IMR-90 (cell line): ENCODE measurements around the gene GDNF. TPM values are rescaled to one million over a fixed set of nuclear protein-coding genes. Genes with fewer than 3 reads are reported as not detected.

Experiments used
- ATAC-seq: fragments of 200-7000 bp; cut with Tn5 transposase; 2 replicates; pipeline ENCODE4 v1.9.1; 2020; ENCODE audit warnings: low read depth, mild to moderate bottlenecking, moderate library complexity
- BruUV-seq: library from RNA; stranded (reverse); fragments of 400-500 nt; replicated peaks from 2 replicates; lab custom pipeline; 2021; lab: Mats Ljungman, UMichigan
- CTCF ChIA-PET: fragments of 300-600 bp; formaldehyde crosslinking; extraction: SDS; loops from one replicate; lab custom pipeline; 2021; ENCODE audit warnings: antibody characterized with exemption; lab: Yijun Ruan, JAX
- POLR2A ChIA-PET: fragments of 300-600 bp; sonication (Branson Sonifier 250); formaldehyde crosslinking; loops from one replicate; lab custom pipeline; 2022; ENCODE audit warnings: antibody characterized with exemption; ENCODE audit not compliant: unreplicated experiment; lab: Charles Lee
- DNase-seq: peaks from one replicate; pipeline ENCODE4 v3.0.0; 2013
- H2AFZ ChIP-seq: replicated peaks from 2 replicates; pipeline ENCODE3; 2013; ENCODE audit warnings: low read length, mild to moderate bottlenecking; ENCODE audit not compliant: poor library complexity
- H2AK5ac ChIP-seq: 2 replicates; pipeline ENCODE4 v1.6.1; 2013; ENCODE audit warnings: low read depth, low read length, inconsistent platforms
- H2AK9ac ChIP-seq: replicated peaks from 2 replicates; pipeline ENCODE3; 2013; ENCODE audit warnings: mild to moderate bottlenecking, low read depth, low read length, moderate library complexity; ENCODE audit not compliant: poor library complexity
- H2BK120ac ChIP-seq: 2 replicates; pipeline ENCODE4 v1.6.1; 2013; ENCODE audit warnings: low read depth, low read length, inconsistent platforms
- H2BK15ac ChIP-seq: 3 replicates; pipeline ENCODE4 v1.6.1; 2013; ENCODE audit warnings: low read depth, low read length, inconsistent platforms
- H2BK20ac ChIP-seq: 2 replicates; pipeline ENCODE4 v1.6.1; 2013; ENCODE audit warnings: low read depth, mild to moderate bottlenecking, inconsistent platforms, low read length, moderate library complexity
- H2BK5ac ChIP-seq: 2 replicates; pipeline ENCODE4 v1.6.1; 2013; ENCODE audit warnings: mild to moderate bottlenecking, low read depth, low read length, inconsistent platforms; ENCODE audit not compliant: poor library complexity, severe bottlenecking
- H3K14ac ChIP-seq: replicated peaks from 2 replicates; pipeline ENCODE4 v1.6.1; 2013; ENCODE audit warnings: low read depth, low read length, inconsistent platforms
- H3K18ac ChIP-seq: 2 replicates; pipeline ENCODE4 v1.6.1; 2013; ENCODE audit warnings: low read depth, low read length, control low read depth
- H3K23ac ChIP-seq: 2 replicates; pipeline ENCODE4 v1.6.1; 2013; ENCODE audit warnings: low read depth, low read length, inconsistent platforms
- H3K27ac ChIP-seq: 2 replicates; pipeline ENCODE4 v1.5.1; 2013; ENCODE audit warnings: mild to moderate bottlenecking, control low read depth, low read length; ENCODE audit not compliant: insufficient read depth
- H3K27me3 ChIP-seq: 2 replicates; pipeline ENCODE4 v1.6.1; 2013; ENCODE audit warnings: low read length; ENCODE audit not compliant: control insufficient read depth, insufficient read depth
- H3K36me3 ChIP-seq: 2 replicates; pipeline ENCODE4 v1.6.1; 2013; ENCODE audit warnings: low read length, mixed read lengths; ENCODE audit not compliant: control insufficient read depth, insufficient read depth
- H3K4ac ChIP-seq: 2 replicates; pipeline ENCODE4 v1.6.1; 2013; ENCODE audit warnings: low read depth, low read length, inconsistent platforms
- H3K4me1 ChIP-seq: 2 replicates; pipeline ENCODE4 v1.6.1; 2013; ENCODE audit warnings: low read length, mixed read lengths; ENCODE audit not compliant: control insufficient read depth, insufficient read depth
- H3K4me2 ChIP-seq: 2 replicates; pipeline ENCODE4 v1.6.1; 2013; ENCODE audit warnings: low read depth, mild to moderate bottlenecking, control low read depth, low read length, moderate library complexity
- H3K4me3 ChIP-seq: 2 replicates; pipeline ENCODE4 v1.5.1; 2013; ENCODE audit warnings: low read depth, mild to moderate bottlenecking, control low read depth, low read length, moderate library complexity; ENCODE audit not compliant: insufficient read depth
- H3K56ac ChIP-seq: 2 replicates; pipeline ENCODE4 v1.6.1; 2013; ENCODE audit warnings: low read length, inconsistent platforms; ENCODE audit not compliant: insufficient read depth; ENCODE audit errors: extremely low read depth
- H3K79me1 ChIP-seq, 2 experiments: 2 replicates each; pipeline ENCODE4 v1.6.1; 2013; ENCODE audit warnings: low read length in 2 of 2, inconsistent platforms in 1 of 2, low read depth in 1 of 2
- H3K9ac ChIP-seq: 2 replicates; pipeline ENCODE4 v1.6.1; 2013; ENCODE audit warnings: low read depth, low read length, control low read depth
- H3K9me1 ChIP-seq: 2 replicates; pipeline ENCODE4 v1.6.1; 2013; ENCODE audit warnings: low read length, inconsistent platforms; ENCODE audit not compliant: insufficient read depth
- H3K9me3 ChIP-seq: 2 replicates; pipeline ENCODE4 v1.6.1; 2013; ENCODE audit warnings: low read length; ENCODE audit not compliant: control insufficient read depth, insufficient read depth
- H4K20me1 ChIP-seq: 2 replicates; pipeline ENCODE4 v1.6.1; 2013; ENCODE audit warnings: low read length, inconsistent platforms; ENCODE audit not compliant: insufficient read depth
- H4K5ac ChIP-seq: 2 replicates; pipeline ENCODE4 v1.6.1; 2013; ENCODE audit warnings: mild to moderate bottlenecking, low read depth, low read length, control low read depth
- H4K8ac ChIP-seq, 2 experiments: 2 replicates each; pipeline ENCODE4 v1.6.1; 2013; ENCODE audit warnings: low read depth in 2 of 2, low read length in 2 of 2, control low read depth in 1 of 2, inconsistent platforms in 1 of 2
- H4K91ac ChIP-seq: 2 replicates; pipeline ENCODE4 v1.6.1; 2013; ENCODE audit warnings: low read depth, low read length, inconsistent platforms; ENCODE audit not compliant: insufficient read depth
- BHLHE40 ChIP-seq: fragments of 150-350 bp; IDR thresholded peaks from 2 replicates; pipeline ENCODE4 v1.6.1; 2016; ENCODE audit warnings: mild to moderate bottlenecking, low read depth, low read length
- CEBPB ChIP-seq: IDR thresholded peaks from 2 replicates; pipeline ENCODE4 v1.6.1; 2012; ENCODE audit warnings: low read depth, low read length, improper control_type of control experiment
- CHD1 ChIP-seq: IDR thresholded peaks from 2 replicates; pipeline ENCODE4 v1.6.1; 2012; ENCODE audit warnings: low read depth, low read length, improper control_type of control experiment
- CTCF ChIP-seq: conservative IDR thresholded peaks from 2 replicates; pipeline ENCODE4 v1.5.1; 2012; ENCODE audit warnings: mild to moderate bottlenecking, low read depth, low read length, improper control_type of control experiment
- FOS ChIP-seq: fragments of 150-350 bp; IDR thresholded peaks from 2 replicates; pipeline ENCODE4 v1.6.1; 2016; ENCODE audit warnings: low read depth, low read length
- MAFK ChIP-seq: IDR thresholded peaks from 2 replicates; pipeline ENCODE4 v1.6.1; 2012; ENCODE audit warnings: low read depth, low read length, improper control_type of control experiment
- MAZ ChIP-seq: IDR thresholded peaks from 2 replicates; pipeline ENCODE4 v1.6.1; 2012; ENCODE audit warnings: low read depth, mild to moderate bottlenecking, low read length, improper control_type of control experiment, moderate library complexity, borderline replicate concordance
- MXI1 ChIP-seq: IDR thresholded peaks from 2 replicates; pipeline ENCODE4 v1.6.1; 2012; ENCODE audit warnings: low read depth, mild to moderate bottlenecking, low read length, moderate library complexity, borderline replicate concordance
- NFE2L2 ChIP-seq: fragments of 150-350 bp; IDR thresholded peaks from 2 replicates; pipeline ENCODE4 v1.6.1; 2016; ENCODE audit warnings: low read depth, mild to moderate bottlenecking, low read length
- POLR2A ChIP-seq: IDR thresholded peaks from 2 replicates; pipeline ENCODE4 v1.6.1; 2012; ENCODE audit warnings: mild to moderate bottlenecking, low read depth, low read length
- RAD21 ChIP-seq: IDR thresholded peaks from 2 replicates; pipeline ENCODE4 v1.6.1; 2012; ENCODE audit warnings: low read length, improper control_type of control experiment
- RCOR1 ChIP-seq: IDR thresholded peaks from 2 replicates; pipeline ENCODE4 v1.6.1; 2012; ENCODE audit warnings: mild to moderate bottlenecking, low read length, improper control_type of control experiment; ENCODE audit not compliant: insufficient replicate concordance
- RFX5 ChIP-seq: IDR thresholded peaks from 2 replicates; pipeline ENCODE4 v1.8.0; 2012; ENCODE audit warnings: low read depth, mild to moderate bottlenecking, low read length, moderate library complexity
- SMC3 ChIP-seq: fragments of 150-350 bp; IDR thresholded peaks from 2 replicates; pipeline ENCODE4 v1.6.1; 2016; ENCODE audit warnings: low read depth, mild to moderate bottlenecking, antibody characterized with exemption, low read length, moderate library complexity
- USF2 ChIP-seq: fragments of 150-350 bp; IDR thresholded peaks from 2 replicates; pipeline ENCODE4 v1.6.1; 2017; ENCODE audit warnings: mild to moderate bottlenecking, antibody characterized with exemption, low read length, low read depth
- WGBS, 2 experiments: methylation state at CpG; one replicate each; pipeline versions ENCODE4 v1.1.5 to v1.1.7; 2013; ENCODE audit warnings: missing lambda C conversion rate in 2 of 2; ENCODE audit not compliant: insufficient read length in 1 of 2; ENCODE audit errors: extremely low coverage in 2 of 2; 5-methylcytosine and 5-hydroxymethylcytosine counted together
- dilution Hi-C: fragments of 300-500 bp; cut with HindIII; formaldehyde crosslinking; loops from one replicate; pipeline ENCODE4 v1.14.3; 2018; ENCODE audit warnings: low sequenced_read_pairs; ENCODE audit not compliant: unreplicated experiment
- in situ Hi-C: fragments of 300-500 bp; cut with MboI; formaldehyde crosslinking; loops from 3 replicates; pipeline ENCODE4 v1.14.3; 2019; ENCODE audit warnings: low sequenced_read_pairs, inconsistent platforms, mixed read lengths
- intact Hi-C: fragments of 100-400 bp; cut with micrococcal nuclease; formaldehyde crosslinking; loops from 2 replicates; pipeline ENCODE4 v1.10.0; 2022
- polyA plus RNA-seq, 3 experiments: library from polyadenylated mRNA; depleted of rRNA; stranded (reverse); fragments of >200 nt; gene quantifications; 2 replicates each; pipeline ENCODE4 v1.2.3, GENCODE V29; 2012; ENCODE audit warnings: low replicate concordance in 1 of 3
- total RNA-seq: library from RNA; depleted of rRNA; stranded (reverse); fragments of >200 nt; gene quantifications from 2 replicates; pipeline ENCODE4 v1.2.3, GENCODE V29; 2012

GDNF gene
- total and polyA plus RNA-seq, 2 of the 4 experiments (the other 2 are of a cell fraction): 0.18 to 0.82 TPM

GRCh38 chr5:37837414-37838032 lies 2.3 kb downstream of the GDNF start:
- POLR2A ChIA-PET: no interaction called here
- Histone ChIP-seq H4K8ac (peak overlapping the region; percentile 29 to 43; a peak in 1 of 4 replicates), H3K9ac (0 out of 2 replicates have a peak overlapping the region, but pooled peaks have one; percentile 6), H2AK9ac (peak overlapping the region; percentile 80), H3K56ac (no peak overlapping the region), H3K9me3 (no peaks in the 10 kb centered on the region), H3K23ac (no peak overlapping the region), H3K79me1 (0 out of 4 replicates have a peak, but pooled peaks cover 0 to 5% of the 10 kb centered on the region in 2 experiments), H3K27ac (peak overlapping the region; percentile 4; the same call in 1 of the 2 replicates), H3K18ac (no peak overlapping the region), H3K4me1 (peaks cover 6% of the 10 kb centered on the region), H4K5ac (no peak overlapping the region), H4K20me1 (peaks cover 9% of the 10 kb centered on the region; the same call in 1 of the 2 replicates), H2BK15ac (0 out of 3 replicates have a peak overlapping the region, but pooled peaks have one; percentile 6), H2BK120ac (peak overlapping the region; percentile 12; the same call in 1 of the 2 replicates), H4K91ac (0 out of 2 replicates have a peak overlapping the region, but pooled peaks have one; percentile 33), H2BK20ac (no peak overlapping the region), H3K9me1 (peaks cover 3% of the 10 kb centered on the region; the same call in 1 of the 2 replicates), H3K4me2 (peak overlapping the region; percentile 87), H3K36me3 (no peaks in the 10 kb centered on the region), H3K14ac (0 out of 2 replicates have a peak overlapping the region, but pooled peaks have one; percentile 24), H2AFZ (peak overlapping the region; percentile 90), H2AK5ac (no peak overlapping the region), H3K4me3 (peak overlapping the region; percentile 40), H3K4ac (peak overlapping the region; percentile 45; the same call in 1 of the 2 replicates), H2BK5ac (peak overlapping the region; percentile 33), H3K27me3 (peaks cover 16% of the 10 kb centered on the region; the same call in 1 of the 2 replicates)
- dilution Hi-C loops: no loop called here
- WGBS, 2 experiments: 0% methylated on average over 14 of the region's 38 CpGs; no CpG with 5 or more reads in 1 of the 2 experiments
- in situ Hi-C loops: loop anchor here (5.0 kb wide), 1 partner anchor 355 kb away; no protein-coding TSS in a partner anchor
- DNase-seq (peak; percentile 77), ATAC-seq (peak; percentile 59)
- CTCF ChIA-PET: interaction anchor here (1.0 to 1.4 kb wide), 5 partner anchors 64 to 356 kb away, joined by 3 to 19 read pairs (median 4); no protein-coding TSS in a partner anchor
- intact Hi-C loops: loop anchor here (1.0 to 10.0 kb wide), 5 partner anchors 65 to 424 kb away; no protein-coding TSS in a partner anchor
- BruUV-seq: no TSS peak
- peak; percentile 67; the same call in 1 of the 2 replicates for TF ChIP-seq POLR2A
- no peak for TF ChIP-seq RFX5
- no peak; the same call in 1 of the 2 replicates for TF ChIP-seq MAZ
- TF ChIP-seq RAD21: peak; percentile 93
- TF ChIP-seq CTCF: peak; percentile 92
- no peak for TF ChIP-seq MAFK
- no peak for TF ChIP-seq BHLHE40
- no peak for TF ChIP-seq NFE2L2
- TF ChIP-seq FOS: no peak
- peak; percentile 87 for TF ChIP-seq SMC3
- peak; percentile 33; the same call in 1 of the 2 replicates for TF ChIP-seq MXI1
- TF ChIP-seq RCOR1: no peak
- no peak for TF ChIP-seq USF2
- no peak for TF ChIP-seq CEBPB
- no peak; the same call in 1 of the 2 replicates for TF ChIP-seq CHD1
